H9 (cell line): Measurements from ENCODE around the gene CSRP3. TPM values are rescaled to one million over a fixed set of nuclear protein-coding genes. Genes with fewer than 3 reads are reported as not detected.

ENCODE experiments used
- DNase-seq: peaks from one replicate; pipeline ENCODE4 v3.0.0-alpha.2; 2017
- H2AFZ ChIP-seq: one replicate; pipeline ENCODE4 v1.6.1; 2013; ENCODE audit warnings: mild to moderate bottlenecking, low read length, control low read depth, moderate library complexity
- H2AK5ac ChIP-seq: 2 replicates; pipeline ENCODE4 v1.6.1; 2013; ENCODE audit warnings: low read length, control low read depth, mixed read lengths; ENCODE audit not compliant: insufficient read length
- H2BK120ac ChIP-seq: one replicate; pipeline ENCODE4 v1.6.1; 2013; ENCODE audit warnings: low read depth, mild to moderate bottlenecking, low read length, control low read depth, inconsistent platforms; ENCODE audit not compliant: poor library complexity, severe bottlenecking
- H2BK12ac ChIP-seq: 2 replicates; pipeline ENCODE4 v1.6.1; 2013; ENCODE audit warnings: low read length, control low read depth, mixed read lengths, low read depth; ENCODE audit not compliant: insufficient read length
- H2BK15ac ChIP-seq: 2 replicates; pipeline ENCODE4 v1.6.1; 2013; ENCODE audit warnings: low read depth, low read length, control low read depth
- H2BK20ac ChIP-seq: one replicate; pipeline ENCODE4 v1.6.1; 2013; ENCODE audit warnings: low read depth, mild to moderate bottlenecking, low read length, control low read depth, inconsistent platforms; ENCODE audit not compliant: poor library complexity, severe bottlenecking
- H2BK5ac ChIP-seq: 2 replicates; pipeline ENCODE4 v1.6.1; 2013; ENCODE audit warnings: low read length, control low read depth, mixed read lengths; ENCODE audit not compliant: insufficient read length
- H3K14ac ChIP-seq: 2 replicates; pipeline ENCODE4 v1.6.1; 2013; ENCODE audit warnings: low read length, control low read depth; ENCODE audit not compliant: insufficient read depth
- H3K18ac ChIP-seq: 2 replicates; pipeline ENCODE4 v1.6.1; 2013; ENCODE audit warnings: low read depth, mild to moderate bottlenecking, mixed read lengths, low read length, control low read depth; ENCODE audit not compliant: insufficient read length
- H3K23ac ChIP-seq: 2 replicates; pipeline ENCODE4 v1.6.1; 2013; ENCODE audit warnings: low read length, control low read depth, mixed read lengths, low read depth; ENCODE audit not compliant: insufficient read length
- H3K23me2 ChIP-seq: 2 replicates; pipeline ENCODE4 v1.6.1; 2013; ENCODE audit warnings: low read depth, mild to moderate bottlenecking, mixed read lengths, low read length, control low read depth; ENCODE audit not compliant: insufficient read length, poor library complexity, severe bottlenecking
- H3K27ac ChIP-seq: 2 replicates; pipeline ENCODE4 v1.5.1; 2013; ENCODE audit warnings: low read length, control low read depth, mixed read lengths, low read depth; ENCODE audit not compliant: insufficient read length
- H3K27me3 ChIP-seq: 2 replicates; pipeline ENCODE4 v1.6.1; 2013; ENCODE audit warnings: low read length, control low read depth, inconsistent platforms; ENCODE audit not compliant: insufficient read depth
- H3K4ac ChIP-seq: 2 replicates; pipeline ENCODE4 v1.6.1; 2013; ENCODE audit warnings: low read depth, mild to moderate bottlenecking, control low read depth, inconsistent platforms, low read length, moderate library complexity
- H3K4me1 ChIP-seq: 2 replicates; pipeline ENCODE4 v1.6.1; 2013; ENCODE audit warnings: low read length, control low read depth, inconsistent platforms; ENCODE audit not compliant: insufficient read depth
- H3K4me2 ChIP-seq: 2 replicates; pipeline ENCODE4 v1.6.1; 2013; ENCODE audit warnings: low read length, control low read depth, mixed read lengths; ENCODE audit not compliant: insufficient read length, insufficient read depth
- H3K56ac ChIP-seq: 2 replicates; pipeline ENCODE4 v1.6.1; 2013; ENCODE audit warnings: low read depth, mild to moderate bottlenecking, mixed read lengths, low read length, control low read depth; ENCODE audit not compliant: insufficient read length
- H3K79me1 ChIP-seq: 2 replicates; pipeline ENCODE4 v1.6.1; 2013; ENCODE audit warnings: low read depth, mild to moderate bottlenecking, moderate library complexity, low read length, control low read depth, inconsistent platforms; ENCODE audit not compliant: insufficient read depth, poor library complexity, severe bottlenecking
- H3K79me2 ChIP-seq: 2 replicates; pipeline ENCODE4 v1.6.1; 2013; ENCODE audit warnings: low read length, control low read depth, inconsistent platforms; ENCODE audit not compliant: insufficient read depth
- H3K9ac ChIP-seq: 2 replicates; pipeline ENCODE4 v1.6.1; 2013; ENCODE audit warnings: low read length, control low read depth, mixed read lengths; ENCODE audit not compliant: insufficient read length; ENCODE audit errors: extremely low read depth
- H3K9me3 ChIP-seq: one replicate; pipeline ENCODE4 v1.6.1; 2013; ENCODE audit warnings: low read depth, low read length, inconsistent platforms; ENCODE audit not compliant: control insufficient read depth
- H3T11ph ChIP-seq: one replicate; pipeline ENCODE4 v1.6.1; 2013; ENCODE audit warnings: mild to moderate bottlenecking, low read length, control low read depth, inconsistent platforms
- H4K20me1 ChIP-seq: one replicate; pipeline ENCODE4 v1.6.1; 2013; ENCODE audit not compliant: control insufficient read depth, insufficient read length, insufficient read depth
- H4K5ac ChIP-seq: 2 replicates; pipeline ENCODE4 v1.6.1; 2013; ENCODE audit warnings: low read depth, mild to moderate bottlenecking, mixed read lengths, low read length, control low read depth; ENCODE audit not compliant: insufficient read length
- H4K8ac ChIP-seq: replicated peaks from 2 replicates; pipeline ENCODE4 v1.6.1; 2013; ENCODE audit warnings: low read length, control low read depth, mixed read lengths, low read depth; ENCODE audit not compliant: insufficient read length
- H4K91ac ChIP-seq: 2 replicates; pipeline ENCODE4 v1.6.1; 2013; ENCODE audit warnings: low read depth, mild to moderate bottlenecking, moderate library complexity, mixed read lengths, low read length, control low read depth; ENCODE audit not compliant: insufficient read length
- H3K27ac Mint-ChIP-seq, 3 experiments: 2 replicates in 2 of 3; 3 replicates in 1 of 3; pipeline ENCODE4 v1.8.0; 2020 to 2021; ENCODE audit warnings: mixed read lengths in 3 of 3, mild to moderate bottlenecking in 1 of 3, moderate library complexity in 1 of 3
- H3K27me3 Mint-ChIP-seq: 2 replicates; pipeline ENCODE4 v1.8.0; 2021; ENCODE audit warnings: low read depth, mild to moderate bottlenecking, moderate library complexity, mixed read lengths
- H3K36me3 Mint-ChIP-seq, 3 experiments: 2 replicates in 2 of 3; 3 replicates in 1 of 3; pipeline ENCODE4 v1.8.0; 2020 to 2021; ENCODE audit warnings: low read depth in 3 of 3, mixed read lengths in 3 of 3; ENCODE audit not compliant: insufficient read depth in 1 of 3
- H3K4me1 Mint-ChIP-seq, 2 experiments: 2 replicates each; pipeline ENCODE4 v1.8.0; 2020; ENCODE audit warnings: mixed read lengths in 2 of 2
- H3K4me3 Mint-ChIP-seq, 2 experiments: 2 replicates in 1 of 2; 3 replicates in 1 of 2; pipeline ENCODE4 v1.8.0; 2020 to 2021; ENCODE audit warnings: mild to moderate bottlenecking in 2 of 2, mixed read lengths in 2 of 2, moderate library complexity in 1 of 2
- H3K9me3 Mint-ChIP-seq, 2 experiments: 2 replicates in 1 of 2; 3 replicates in 1 of 2; pipeline ENCODE4 v1.8.0; 2020; ENCODE audit warnings: mild to moderate bottlenecking in 2 of 2, mixed read lengths in 2 of 2, moderate library complexity in 1 of 2
- CTCF ChIP-seq: fragments of 200-600 bp; sonication (generic); conservative IDR thresholded peaks from 3 replicates; pipeline ENCODE4 v1.8.0; 2021; ENCODE audit warnings: antibody characterized with exemption, mild to moderate bottlenecking
- WGBS: extraction: QIAGEN DNeasy Blood & Tissue Kit; methylation state at CpG from one replicate; pipeline ENCODE4 v1.1.7; 2013; ENCODE audit warnings: missing lambda C conversion rate, low lambda C conversion rate, mixed read lengths; ENCODE audit not compliant: insufficient read length; ENCODE audit errors: extremely low coverage; 5-methylcytosine and 5-hydroxymethylcytosine counted together
- total RNA-seq: library from RNA; stranded (reverse); gene quantifications from 2 replicates; pipeline ENCODE4 v1.2.1, GENCODE V29; 2021

The CSRP3 gene
- total RNA-seq, 1 experiment from 2014 or later, result not detected

GRCh38 chr11:19176629-19177186 is 25.1 kb downstream of the CSRP3 start:
- no peaks in the 10 kb centered on the region for H3K9me3 ChIP-seq
- H2BK20ac ChIP-seq, result no peak overlapping the region
- H2AK5ac ChIP-seq, result no peak overlapping the region
- DNase-seq, result no peak
- H3K23ac ChIP-seq, result no peak overlapping the region
- no peaks in the 10 kb centered on the region for H3K4me1 Mint-ChIP-seq
- H3K9ac ChIP-seq, result no peak overlapping the region
- no peaks in the 10 kb centered on the region; the same call in 1 of the 2 replicates for H3K27me3 Mint-ChIP-seq
- no peak overlapping the region for H3K18ac ChIP-seq
- no peaks in the 10 kb centered on the region for H3K9me3 Mint-ChIP-seq
- H3K23me2 ChIP-seq, result no peaks in the 10 kb centered on the region
- no peaks in the 10 kb centered on the region for H3K79me1 ChIP-seq
- TF ChIP-seq CTCF, result no peak
- no peaks in the 10 kb centered on the region for H3K4me1 ChIP-seq
- H3K4ac ChIP-seq, result no peak overlapping the region
- no peak overlapping the region for H4K5ac ChIP-seq
- WGBS, result no CpG with 5 or more reads among the region's 2 CpGs
- no peak overlapping the region for H4K8ac ChIP-seq
- H3T11ph ChIP-seq, result no peak overlapping the region
- H4K91ac ChIP-seq, result no peak overlapping the region
- no peaks in the 10 kb centered on the region for H3K27me3 ChIP-seq
- no peak overlapping the region for H3K4me2 ChIP-seq
- H2BK12ac ChIP-seq, result no peak overlapping the region
- no peak overlapping the region for H2BK5ac ChIP-seq
- H3K27ac Mint-ChIP-seq, result no peak overlapping the region
- no peak overlapping the region for H3K27ac ChIP-seq
- H2BK120ac ChIP-seq, result no peak overlapping the region
- no peak overlapping the region for H3K4me3 Mint-ChIP-seq
- peaks cover 3 to 37% (median 31%) of the 10 kb centered on the region in 3 experiments; a peak in 6 of 7 replicates for H3K36me3 Mint-ChIP-seq
- H3K14ac ChIP-seq, result no peak overlapping the region
- H2BK15ac ChIP-seq, result no peak overlapping the region
- no peak overlapping the region for H3K56ac ChIP-seq
- no peaks in the 10 kb centered on the region for H3K79me2 ChIP-seq
- H2AFZ ChIP-seq, result no peak overlapping the region
- no peaks in the 10 kb centered on the region for H4K20me1 ChIP-seq
